H1 (cell line): ENCODE results near the gene MARK1.

ENCODE experiments used
- ATF3 ChIP-seq: IDR thresholded peaks from 2 replicates; pipeline ENCODE4 v1.6.1; 2011; ENCODE audit warnings: low read depth, mild to moderate bottlenecking, low read length; ENCODE audit not compliant: insufficient read depth
- BACH1 ChIP-seq: IDR thresholded peaks from 2 replicates; pipeline ENCODE4 v1.6.1; 2012; ENCODE audit warnings: low read length, improper control_type of control experiment
- CREB1 ChIP-seq: IDR thresholded peaks from 2 replicates; pipeline ENCODE4 v1.6.1; 2012; ENCODE audit warnings: inconsistent platforms
- CTCF ChIP-seq, 3 experiments: IDR thresholded peaks; 1 replicate in 2 of 3; 2 replicates in 1 of 3; pipeline versions ENCODE4 v1.5.1 to v1.6.1; 2011; ENCODE audit warnings: low read length in 3 of 3, mild to moderate bottlenecking in 3 of 3, inconsistent platforms in 2 of 3, low read depth in 1 of 3, moderate library complexity in 1 of 3; ENCODE audit not compliant: insufficient read depth in 1 of 3; ENCODE audit errors: control extremely low read depth in 1 of 3
- EZH2 ChIP-seq: fragments of 200-600 bp; sonication (generic); IDR thresholded peaks from 2 replicates; pipeline ENCODE4 v1.7.1; 2012; ENCODE audit warnings: low read depth, mild to moderate bottlenecking, moderate library complexity, low read length, inconsistent platforms; ENCODE audit not compliant: severe bottlenecking
- GTF2F1 ChIP-seq: IDR thresholded peaks from 2 replicates; pipeline ENCODE4 v1.6.1; 2012; ENCODE audit warnings: low read depth, low read length, improper control_type of control experiment, borderline replicate concordance
- HDAC2 ChIP-seq, 2 experiments: fragments of 300-600 bp in 1 of 2; sonication (generic) in 1 of 2; IDR thresholded peaks; 2 replicates each; pipeline ENCODE4 v1.6.1; 2011 to 2012; ENCODE audit warnings: low read depth in 2 of 2, low read length in 2 of 2, mild to moderate bottlenecking in 2 of 2, moderate library complexity in 2 of 2, borderline replicate concordance in 1 of 2, inconsistent platforms in 1 of 2
- JUN ChIP-seq: IDR thresholded peaks from 2 replicates; pipeline ENCODE4 v1.6.1; 2011; ENCODE audit warnings: low read depth, mild to moderate bottlenecking, improper control_type of control experiment, low read length
- JUND ChIP-seq: IDR thresholded peaks from 2 replicates; pipeline ENCODE4 v1.6.1; 2011; ENCODE audit warnings: mild to moderate bottlenecking, improper control_type of control experiment, low read length
- NRF1 ChIP-seq: IDR thresholded peaks from 2 replicates; pipeline ENCODE4 v1.6.1; 2011; ENCODE audit warnings: mild to moderate bottlenecking, low read depth, low read length, improper control_type of control experiment
- POLR2A ChIP-seq, 2 experiments: IDR thresholded peaks; 1 replicate in 1 of 2; 2 replicates in 1 of 2; pipeline ENCODE4 v1.6.1; 2011; ENCODE audit warnings: low read depth in 2 of 2, low read length in 2 of 2, mild to moderate bottlenecking in 2 of 2; ENCODE audit errors: control extremely low read depth in 1 of 2
- TAF7 ChIP-seq: optimal IDR thresholded peaks from 2 replicates; pipeline ENCODE3; 2011; ENCODE audit warnings: low read depth, mild to moderate bottlenecking, inconsistent platforms, low read length, moderate library complexity, borderline replicate concordance
- YY1 ChIP-seq: IDR thresholded peaks from 2 replicates; pipeline ENCODE4 v1.6.1; 2011; ENCODE audit warnings: low read depth, mild to moderate bottlenecking, low read length

DNA sequence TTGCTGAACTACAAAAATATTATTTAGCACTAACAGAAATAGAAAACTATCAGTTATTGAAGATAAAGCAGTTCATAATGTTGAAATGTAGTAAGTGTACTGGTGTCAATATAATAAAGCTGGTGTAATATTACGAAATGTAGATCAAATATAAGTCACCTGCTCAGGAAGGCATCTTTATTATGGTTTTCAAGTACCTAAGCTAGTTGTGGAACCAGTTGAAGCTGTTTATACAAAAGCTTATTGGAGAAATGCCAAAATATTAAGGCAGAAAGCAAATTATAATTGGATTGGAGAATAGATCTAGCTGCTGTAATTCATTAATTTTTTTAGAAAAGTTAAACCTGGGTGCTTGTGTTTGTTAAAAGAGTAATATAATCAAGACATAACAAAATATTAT lies 6.2 kb upstream of the MARK1 start:
- TF ChIP-seq CTCF (IDR thresholded peaks at IDR 0.05; ENCODE audit: control extremely low read depth in 1 of 3, insufficient read depth in 1 of 3, low read depth in 1 of 3, low read length in 3 of 3), result no peak
- TF ChIP-seq TAF7, result no peak
- TF ChIP-seq EZH2, result no peak
- no peak for TF ChIP-seq JUND
- no peak for TF ChIP-seq POLR2A (IDR thresholded peaks at IDR 0.05; ENCODE audit: control extremely low read depth in 1 of 2, low read depth in 2 of 2, low read length in 2 of 2)
- no peak for TF ChIP-seq BACH1
- TF ChIP-seq JUN, result no peak
- no peak for TF ChIP-seq GTF2F1
- no peak for TF ChIP-seq ATF3
- TF ChIP-seq YY1, result no peak
- TF ChIP-seq CREB1, result no peak
- no peak for TF ChIP-seq NRF1
- TF ChIP-seq HDAC2 (IDR thresholded peaks at IDR 0.05; ENCODE audit: borderline replicate concordance in 1 of 2, low read depth in 2 of 2, low read length in 2 of 2), result no peak
